H1 (cell line): ENCODE measurements around the gene DEFB112. TPM values are rescaled to one million over a fixed set of nuclear protein-coding genes. Genes with fewer than 3 reads are reported as not detected.

Source experiments
- CTCF ChIA-PET: fragments of 300-600 bp; sonication (Branson Sonifier 250); formaldehyde crosslinking; loops from one replicate; lab custom pipeline; 2021; ENCODE audit not compliant: partially characterized antibody; lab: Charles Lee
- POLR2A ChIA-PET: fragments of 300-600 bp; sonication (Branson Sonifier 250); formaldehyde crosslinking; loops from one replicate; lab custom pipeline; 2021; ENCODE audit warnings: inconsistent platforms; ENCODE audit not compliant: partially characterized antibody; lab: Charles Lee
- DNase-seq, 2 experiments: peaks; one replicate each; pipeline versions ENCODE4 v3.0.0 to v3.0.0-alpha.2; 2010 to 2022; ENCODE audit warnings: low spot score in 2 of 2, low read depth in 1 of 2, mixed read lengths in 1 of 2
- FAIRE-seq: peaks from 2 replicates; lab custom pipeline; 2011; peaks lifted over from hg19 to GRCh38; lab: Jason Lieb, UNC
- H2AFZ ChIP-seq: 2 replicates; pipeline ENCODE4 v1.8.1; 2012; ENCODE audit warnings: low read length, inconsistent platforms
- H2AK5ac ChIP-seq: 2 replicates; pipeline ENCODE4 v1.6.1; 2013; ENCODE audit warnings: low read depth, low read length
- H2BK120ac ChIP-seq: replicated peaks from 2 replicates; pipeline ENCODE3; 2013; ENCODE audit warnings: low read depth, low read length, inconsistent platforms
- H2BK12ac ChIP-seq: 2 replicates; pipeline ENCODE4 v1.6.1; 2013; ENCODE audit warnings: low read depth, low read length
- H2BK15ac ChIP-seq: 2 replicates; pipeline ENCODE4 v1.6.1; 2013; ENCODE audit warnings: low read length
- H2BK20ac ChIP-seq: 2 replicates; pipeline ENCODE4 v1.6.1; 2013; ENCODE audit warnings: low read length
- H2BK5ac ChIP-seq: 2 replicates; pipeline ENCODE4 v1.6.1; 2013; ENCODE audit warnings: low read depth, low read length
- H3K14ac ChIP-seq: 2 replicates; pipeline ENCODE4 v1.6.1; 2013; ENCODE audit warnings: inconsistent platforms; ENCODE audit not compliant: insufficient read length
- H3K18ac ChIP-seq: 2 replicates; pipeline ENCODE4 v1.6.1; 2013; ENCODE audit warnings: low read length; ENCODE audit errors: extremely low read depth
- H3K23ac ChIP-seq: 2 replicates; pipeline ENCODE4 v1.6.1; 2013; ENCODE audit warnings: inconsistent platforms; ENCODE audit not compliant: insufficient read length
- H3K23me2 ChIP-seq: 2 replicates; pipeline ENCODE4 v1.6.1; 2013; ENCODE audit warnings: low read depth, low read length
- H3K27ac ChIP-seq: 2 replicates; pipeline ENCODE4 v1.6.1; 2011; ENCODE audit warnings: low read depth, low read length, inconsistent platforms
- H3K27me3 ChIP-seq, 4 experiments: replicated peaks in 1 of 4; 1 replicate in 1 of 4; 2 replicates in 3 of 4; pipeline versions ENCODE4 v1.6.1 to v1.8.1; 2011 to 2013; ENCODE audit warnings: low read length in 3 of 4, mild to moderate bottlenecking in 3 of 4, inconsistent platforms in 2 of 4, mixed read lengths in 2 of 4, moderate library complexity in 1 of 4; ENCODE audit not compliant: control insufficient read depth in 3 of 4, insufficient read depth in 3 of 4; ENCODE audit errors: extremely low read depth in 1 of 4
- H3K36me3 ChIP-seq, 4 experiments: 2 replicates each; pipeline versions ENCODE4 v1.6.1 to v1.8.1; 2011 to 2013; ENCODE audit warnings: mild to moderate bottlenecking in 4 of 4, low read length in 3 of 4, moderate library complexity in 2 of 4, control low read depth in 1 of 4, inconsistent platforms in 1 of 4; ENCODE audit not compliant: insufficient read depth in 4 of 4, control insufficient read depth in 2 of 4
- H3K4ac ChIP-seq: replicated peaks from 2 replicates; pipeline ENCODE3; 2013; ENCODE audit warnings: low read length, low read depth, mixed read lengths, inconsistent platforms; ENCODE audit not compliant: insufficient read length
- H3K4me1 ChIP-seq, 4 experiments: replicated peaks in 1 of 4; 1 replicate in 1 of 4; 2 replicates in 3 of 4; pipeline versions ENCODE4 v1.6.1 to v1.8.1; 2011 to 2013; ENCODE audit warnings: low read length in 3 of 4, inconsistent platforms in 2 of 4, mixed read lengths in 1 of 4; ENCODE audit not compliant: insufficient read depth in 4 of 4, control insufficient read depth in 3 of 4
- H3K4me2 ChIP-seq, 2 experiments: 2 replicates each; pipeline versions ENCODE4 v1.6.1 to v1.8.1; 2011 to 2013; ENCODE audit warnings: low read depth in 2 of 2, low read length in 2 of 2, control low read depth in 1 of 2, inconsistent platforms in 1 of 2, mild to moderate bottlenecking in 1 of 2; ENCODE audit not compliant: insufficient read depth in 1 of 2
- H3K4me3 ChIP-seq, 4 experiments: fragments of 200-600, 300-600 bp in 1 of 4; sonication (generic), shearing (Covaris generic), sonication (Bioruptor Twin) in 1 of 4; 2 replicates each; pipeline versions ENCODE4 v1.5.1 to v1.8.1; 2011 to 2016; ENCODE audit warnings: low read length in 4 of 4, low read depth in 3 of 4, control low read depth in 2 of 4, inconsistent platforms in 2 of 4, mild to moderate bottlenecking in 2 of 4, mixed read lengths in 1 of 4, moderate library complexity in 1 of 4; ENCODE audit not compliant: insufficient read depth in 2 of 4; ENCODE audit errors: extremely low read depth in 1 of 4
- H3K56ac ChIP-seq: replicated peaks from 2 replicates; pipeline ENCODE3; 2013; ENCODE audit warnings: low read depth, mild to moderate bottlenecking, mixed read lengths, low read length, inconsistent platforms; ENCODE audit not compliant: insufficient read length
- H3K79me1 ChIP-seq: 2 replicates; pipeline ENCODE4 v1.6.1; 2013; ENCODE audit warnings: low read depth, low read length, control low read depth
- H3K79me2 ChIP-seq, 2 experiments: 2 replicates each; pipeline versions ENCODE4 v1.6.1 to v1.8.1; 2012 to 2013; ENCODE audit warnings: low read length in 2 of 2, mild to moderate bottlenecking in 2 of 2, inconsistent platforms in 1 of 2; ENCODE audit not compliant: insufficient read depth in 2 of 2, control insufficient read depth in 1 of 2
- H3K9ac ChIP-seq, 4 experiments: replicated peaks in 1 of 4; 1 replicate in 1 of 4; 2 replicates in 3 of 4; pipeline versions ENCODE4 v1.6.1 to v1.8.1; 2011 to 2013; ENCODE audit warnings: low read depth in 3 of 4, low read length in 3 of 4, control low read depth in 2 of 4, mild to moderate bottlenecking in 2 of 4, moderate library complexity in 2 of 4, inconsistent platforms in 1 of 4; ENCODE audit errors: extremely low read depth in 1 of 4
- H3K9me3 ChIP-seq, 2 experiments: 2 replicates each; pipeline versions ENCODE4 v1.6.1 to v1.8.1; 2012 to 2013; ENCODE audit warnings: mild to moderate bottlenecking in 2 of 2, moderate library complexity in 2 of 2, control low read depth in 1 of 2, inconsistent platforms in 1 of 2, low read depth in 1 of 2, low read length in 1 of 2, mixed read lengths in 1 of 2; ENCODE audit not compliant: insufficient read depth in 2 of 2
- H4K20me1 ChIP-seq, 2 experiments: replicated peaks in 1 of 2; 2 replicates each; pipeline versions ENCODE3 to v1.8.1; 2011 to 2013; ENCODE audit warnings: inconsistent platforms in 2 of 2, low read length in 2 of 2, mild to moderate bottlenecking in 1 of 2; ENCODE audit not compliant: insufficient read depth in 2 of 2, control insufficient read depth in 1 of 2
- H4K5ac ChIP-seq: 2 replicates; pipeline ENCODE4 v1.6.1; 2013; ENCODE audit warnings: low read length, low read depth, mixed read lengths, inconsistent platforms; ENCODE audit not compliant: insufficient read length
- H4K8ac ChIP-seq: 2 replicates; pipeline ENCODE4 v1.8.0; 2013; ENCODE audit warnings: mild to moderate bottlenecking, moderate library complexity, low read length, inconsistent platforms; ENCODE audit not compliant: insufficient read depth; ENCODE audit errors: extremely low read depth
- H4K91ac ChIP-seq: replicated peaks from 2 replicates; pipeline ENCODE3; 2013; ENCODE audit warnings: low read length, mixed read lengths, inconsistent platforms; ENCODE audit not compliant: insufficient read length
- BACH1 ChIP-seq: IDR thresholded peaks from 2 replicates; pipeline ENCODE4 v1.6.1; 2012; ENCODE audit warnings: low read length, improper control_type of control experiment
- JUND ChIP-seq: IDR thresholded peaks from 2 replicates; pipeline ENCODE4 v1.6.1; 2011; ENCODE audit warnings: mild to moderate bottlenecking, improper control_type of control experiment, low read length
- KDM5A ChIP-seq: fragments of 200-600 bp; IDR thresholded peaks from 2 replicates; pipeline ENCODE4 v1.7.1; 2012; ENCODE audit warnings: mild to moderate bottlenecking, low read length, inconsistent platforms, mixed read lengths
- MAFK ChIP-seq: IDR thresholded peaks from 2 replicates; pipeline ENCODE4 v1.6.1; 2012; ENCODE audit warnings: low read depth, mild to moderate bottlenecking, improper control_type of control experiment, low read length
- NRF1 ChIP-seq: IDR thresholded peaks from 2 replicates; pipeline ENCODE4 v1.6.1; 2011; ENCODE audit warnings: mild to moderate bottlenecking, low read depth, low read length, improper control_type of control experiment
- POLR2AphosphoS5 ChIP-seq: IDR thresholded peaks from 2 replicates; pipeline ENCODE4 v1.6.1; 2011; ENCODE audit warnings: low read depth, low read length
- RFX5 ChIP-seq: IDR thresholded peaks from 2 replicates; pipeline ENCODE4 v1.6.1; 2011; ENCODE audit warnings: low read depth, low read length, improper control_type of control experiment, borderline replicate concordance
- SAP30 ChIP-seq: fragments of 300-600 bp; sonication (generic); IDR thresholded peaks from 2 replicates; pipeline ENCODE4 v1.7.1; 2012; ENCODE audit warnings: low read length, moderate library complexity, mild to moderate bottlenecking, inconsistent platforms; ENCODE audit not compliant: insufficient read depth, insufficient replicate concordance
- SP1 ChIP-seq: IDR thresholded peaks from 2 replicates; pipeline ENCODE4 v1.6.1; 2011; ENCODE audit warnings: low read depth, low read length
- SUZ12 ChIP-seq: fragments of 200-600 bp; sonication (generic); IDR thresholded peaks from 2 replicates; pipeline ENCODE4 v1.6.1; 2012; ENCODE audit warnings: mild to moderate bottlenecking, inconsistent platforms, low read length, moderate library complexity, mixed read lengths
- WGBS, 2 experiments: shearing (Covaris generic) in 1 of 2; methylation state at CpG; one replicate each; pipeline versions ENCODE4 v1.1.6 to v1.1.7; 2013 to 2015; ENCODE audit warnings: low lambda C conversion rate in 2 of 2, mixed read lengths in 2 of 2, inconsistent platforms in 1 of 2, low coverage in 1 of 2, missing lambda C conversion rate in 1 of 2; ENCODE audit not compliant: insufficient replicate concordance in 2 of 2, insufficient coverage in 1 of 2, insufficient read length in 1 of 2; ENCODE audit errors: extremely low coverage in 1 of 2, missing lambda C conversion rate in 1 of 2; 5-methylcytosine and 5-hydroxymethylcytosine counted together
- polyA plus RNA-seq, 7 experiments: library from polyadenylated mRNA; depleted of rRNA in 3 of 7; stranded (reverse) in 5 of 7; unstranded in 2 of 7; fragments of >200 nt in 5 of 7; fragments of 200-250 nt in 2 of 7; gene quantifications; 1 replicate in 5 of 7; 2 replicates in 1 of 7; 4 replicates in 1 of 7; pipeline versions ENCODE4 v1.2.1 to v1.2.3, GENCODE V29; 2011 to 2013; ENCODE audit warnings: missing spikeins in 2 of 7, mixed read lengths in 2 of 7
- total RNA-seq: library from RNA; stranded (reverse); fragmentation: NEBNext Ultra II Directional; extraction: Animal tissue kit (Norgen Biotek cat#: 25700); gene quantifications from 2 replicates; pipeline ENCODE4 v1.2.1, GENCODE V29; 2021

The DEFB112 gene
- total and polyA plus RNA-seq, 2 of the 8 experiments (the other 6 are each of a cell fraction or from before 2014, with no cell fraction given) = not detected

- no peak overlapping the region for H2BK120ac ChIP-seq
- H3K27me3 ChIP-seq = no peaks in the 10 kb centered on the region
- H3K56ac ChIP-seq = no peak overlapping the region
- H3K23ac ChIP-seq = no peak overlapping the region
- no peak overlapping the region for H2BK20ac ChIP-seq
- DNase-seq (no peak), FAIRE-seq (no peak)
- ChIA-PET CTCF (interaction anchor here (0.8 to 1.6 kb wide), 3 partner anchors 8 to 11 kb away, joined by 3 to 7 read pairs (median 3); no protein-coding TSS in a partner anchor), POLR2A (no interaction called here)
- H3K27ac ChIP-seq = no peak overlapping the region
- no peaks in the 10 kb centered on the region for H3K36me3 ChIP-seq
- H4K91ac ChIP-seq = no peak overlapping the region
- H3K4ac ChIP-seq = no peak overlapping the region
- TF ChIP-seq RFX5 = no peak
- TF ChIP-seq POLR2AphosphoS5 = no peak
- no peak for TF ChIP-seq SP1
- TF ChIP-seq SUZ12 = no peak
- no peak for TF ChIP-seq SAP30
- TF ChIP-seq BACH1 = no peak
- TF ChIP-seq JUND = no peak
- TF ChIP-seq NRF1 = no peak
- TF ChIP-seq KDM5A = no peak
- no peak for TF ChIP-seq MAFK
- no peaks in the 10 kb centered on the region for H3K79me1 ChIP-seq
- H2BK15ac ChIP-seq = no peak overlapping the region
- H2BK12ac ChIP-seq = no peak overlapping the region
- H3K23me2 ChIP-seq = no peaks in the 10 kb centered on the region
- no peak overlapping the region for H4K5ac ChIP-seq
- H2AFZ ChIP-seq = no peak overlapping the region
- no peaks in the 10 kb centered on the region for H3K79me2 ChIP-seq
- no peak overlapping the region for H3K4me2 ChIP-seq
- H3K18ac ChIP-seq = no peak overlapping the region
- no peaks in the 10 kb centered on the region for H3K9me3 ChIP-seq
- no peak overlapping the region for H2BK5ac ChIP-seq
- H4K20me1 ChIP-seq = no peaks in the 10 kb centered on the region
- no peak overlapping the region for H4K8ac ChIP-seq
- H3K9ac ChIP-seq = no peak overlapping the region
- 97% methylated on average over 2 of the region's 2 CpGs; no CpG with 5 or more reads in 1 of the 2 experiments for WGBS, 2 experiments
- H3K4me3 ChIP-seq = no peak overlapping the region
- no peak overlapping the region for H3K14ac ChIP-seq
- no peaks in the 10 kb centered on the region for H3K4me1 ChIP-seq
- no peak overlapping the region for H2AK5ac ChIP-seq
These were observed 48.9 kb upstream of the DEFB112 start for GRCh38 chr6:50098641-50098993.
